Measurements from ENCODE around the gene ZBTB44. TPM values are rescaled to one million over a fixed set of nuclear protein-coding genes. Genes with fewer than 3 reads are reported as not detected.
A peak's percentile ranks its signal among the peaks of the same experiment; 100 is the strongest.
"Not testable (repeated sequence)": the region's sequence is repeated elsewhere in the genome, so short reads cannot be mapped to it uniquely, and the experiment has no call there.

The ZBTB44 gene
- total RNA-seq, 1 donor from 2014 or later = 55.1 TPM

DNA sequence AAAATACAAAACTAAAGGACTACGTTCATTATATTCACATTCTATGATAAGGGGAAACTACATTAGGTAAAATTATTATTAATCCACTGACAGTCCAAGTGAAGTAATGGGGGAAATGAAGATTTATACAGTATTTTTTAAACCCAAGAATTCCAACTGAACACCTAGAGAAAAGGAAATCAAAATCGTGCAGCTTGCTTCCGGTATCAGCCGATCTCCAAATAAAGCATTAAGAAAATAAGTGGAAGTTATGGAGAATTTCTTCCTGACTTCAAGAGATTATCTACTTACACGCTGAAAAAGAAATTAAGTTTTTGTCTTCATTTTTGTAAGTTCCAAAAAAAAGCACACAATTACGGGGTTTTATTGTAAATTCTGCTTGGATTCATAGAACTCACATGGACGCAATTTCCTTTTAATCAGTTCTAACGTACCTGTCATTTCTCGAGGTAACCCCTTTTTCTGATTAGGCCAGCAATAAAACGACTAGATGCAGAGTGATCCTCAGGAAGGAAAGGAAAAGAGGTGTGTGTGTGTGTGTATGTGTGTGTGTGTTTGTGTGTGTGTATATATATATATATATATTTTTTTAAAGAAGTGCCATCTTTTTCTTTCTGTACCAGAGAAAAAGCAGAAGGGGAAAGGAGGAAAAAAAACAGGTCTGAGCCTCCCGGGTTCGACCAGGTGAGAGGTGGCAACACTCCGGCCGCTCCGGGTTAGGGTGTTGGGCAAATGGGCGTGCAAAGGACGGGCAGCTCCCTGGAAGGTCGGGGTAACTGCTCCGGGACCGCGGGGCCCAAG is 1.1 kb downstream of the ZBTB44 start:
- DNase-seq (ENCODE audit: low spot score) = peak; percentile 8

DNA sequence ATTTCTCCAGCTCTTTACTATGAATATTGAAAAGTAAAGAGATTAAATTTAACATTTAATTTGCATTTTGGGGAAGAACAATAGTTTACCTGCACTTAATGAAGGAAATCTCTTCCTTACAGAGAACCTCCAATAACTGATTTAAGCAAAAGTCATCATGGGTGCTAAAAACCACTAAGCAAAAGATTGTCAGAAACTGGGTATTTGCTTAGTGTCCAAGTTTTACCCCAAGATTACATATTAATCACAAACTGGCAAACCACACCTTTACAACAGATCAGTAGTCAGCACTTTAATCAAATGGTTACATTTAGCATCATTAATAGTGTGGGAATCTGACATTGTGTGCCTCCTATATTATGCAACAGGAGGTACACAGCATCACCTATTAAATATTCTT is 2.7 kb downstream of the ZBTB44 start:
- no peak for DNase-seq (ENCODE audit: low spot score)

DNA sequence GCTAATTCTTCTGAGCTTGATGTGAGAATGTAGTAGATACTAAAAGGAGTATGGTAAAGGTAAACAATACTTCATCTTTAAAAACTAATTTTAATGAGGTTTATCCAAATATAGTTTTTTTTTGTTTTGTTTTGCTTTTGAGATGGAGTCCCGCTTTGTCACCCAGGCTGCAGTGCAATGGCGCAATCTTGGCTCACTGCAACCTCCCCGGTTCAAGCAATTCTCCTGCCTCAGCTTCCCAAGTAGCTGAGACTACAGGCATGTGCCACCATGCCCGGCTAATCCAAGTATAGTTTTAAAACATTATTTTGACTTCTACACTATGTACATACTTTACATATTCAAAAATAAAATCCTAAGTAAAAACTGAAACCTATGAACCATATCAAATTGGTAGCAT is 4.1 kb downstream of the ZBTB44 start:
- DNase-seq (ENCODE audit: low spot score) = no peak

DNA sequence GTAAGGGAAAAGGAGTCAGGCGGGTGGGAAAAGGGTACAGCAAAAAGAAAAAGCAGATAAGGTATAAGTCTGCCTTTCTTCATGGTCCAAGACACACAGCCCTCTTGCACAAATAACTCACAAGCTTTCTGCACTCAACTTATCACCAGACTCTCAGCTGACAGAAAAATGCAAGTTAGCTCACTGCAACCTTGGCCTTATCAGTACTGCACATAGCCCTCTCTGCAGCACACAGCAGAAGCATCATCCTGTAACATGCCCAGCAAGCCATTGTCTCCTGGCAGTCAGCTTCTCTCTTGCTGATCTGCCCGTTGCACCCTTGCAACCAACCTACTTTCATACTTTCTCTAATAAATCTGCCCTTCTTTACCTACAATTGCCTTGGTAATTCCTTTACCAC is 5.8 kb downstream of the ZBTB44 start:
- DNase-seq (ENCODE audit: low spot score) = peak; percentile 78

DNA sequence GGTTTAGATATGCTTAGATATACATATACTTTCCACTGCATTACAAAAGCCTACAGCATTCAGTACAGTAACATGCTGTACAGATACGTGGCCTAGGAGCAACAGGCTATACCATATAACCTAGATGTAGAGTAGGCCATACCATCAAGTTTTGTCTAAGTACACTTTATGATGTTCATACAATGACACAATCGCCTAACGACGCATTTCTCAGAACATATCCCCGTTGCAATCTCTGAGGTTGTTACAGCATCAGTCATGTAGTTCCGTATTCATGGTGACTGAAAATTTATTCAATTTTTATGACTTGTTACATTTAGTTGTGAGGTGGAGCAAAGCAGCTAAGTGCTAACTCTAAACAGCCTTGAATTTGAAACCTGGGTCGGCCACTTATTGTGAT is 6.7 kb downstream of the ZBTB44 start:
- DNase-seq (ENCODE audit: low spot score) = no peak

DNA sequence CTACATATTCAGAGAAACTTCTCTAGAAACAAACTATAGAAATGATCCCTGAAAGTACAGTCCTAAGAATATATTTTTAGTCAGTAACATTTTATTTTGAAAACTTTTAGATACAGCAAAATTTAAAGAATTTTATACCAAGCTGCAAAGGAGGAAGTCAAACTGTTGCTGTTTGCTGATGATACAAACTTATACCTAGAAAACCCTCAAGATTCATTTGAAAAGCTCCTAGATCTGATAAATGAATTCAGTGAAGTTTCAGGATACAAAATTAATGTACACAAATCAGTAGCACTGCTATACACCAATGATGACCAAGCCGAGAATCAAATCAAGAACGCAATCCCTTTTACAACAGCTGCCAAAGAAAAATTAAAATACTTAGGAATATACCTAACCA is 10.1 kb downstream of the ZBTB44 start:
- DNase-seq (ENCODE audit: low spot score) = no peak

DNA sequence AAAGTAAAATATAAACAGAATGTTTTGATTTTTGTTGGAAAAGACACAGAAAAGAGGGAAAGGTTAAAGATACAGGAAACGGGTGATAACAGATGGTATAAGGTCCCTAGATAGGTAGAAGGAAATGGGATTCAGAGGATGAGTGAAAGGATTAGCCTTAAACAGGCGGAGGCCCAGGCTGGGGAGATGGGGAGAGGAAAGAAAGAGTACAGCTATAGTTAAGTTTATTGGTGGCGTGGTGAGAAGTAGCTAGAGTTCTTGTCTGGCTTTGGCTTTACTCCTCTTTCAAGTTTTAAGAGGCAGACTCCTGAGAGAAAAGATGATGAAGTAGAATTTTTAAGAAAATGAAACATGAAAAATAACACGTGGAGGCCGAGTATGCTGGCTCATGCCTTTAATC is 13.7 kb downstream of the ZBTB44 start:
- peak; percentile 23 for DNase-seq (ENCODE audit: low spot score)

DNA sequence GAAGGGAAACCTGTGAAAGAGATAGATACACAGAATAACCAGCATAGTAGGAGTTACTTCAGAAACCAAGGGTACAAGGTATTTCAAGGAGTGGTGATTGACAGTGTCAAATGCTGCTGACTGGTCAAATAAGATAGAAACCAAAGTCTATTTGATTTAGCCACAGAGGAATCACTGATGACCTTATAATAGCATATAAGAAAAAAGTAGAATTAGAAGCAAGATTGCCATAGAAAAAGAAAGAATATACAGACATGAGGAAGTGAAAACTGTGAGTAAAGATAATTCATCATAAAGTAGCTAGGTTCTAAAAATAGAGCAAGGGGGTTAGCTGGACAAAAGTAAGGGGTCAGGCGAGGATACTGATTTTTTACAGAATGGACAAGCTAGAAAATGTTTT is 14.2 kb downstream of the ZBTB44 start:
- DNase-seq (ENCODE audit: low spot score) = no peak

DNA sequence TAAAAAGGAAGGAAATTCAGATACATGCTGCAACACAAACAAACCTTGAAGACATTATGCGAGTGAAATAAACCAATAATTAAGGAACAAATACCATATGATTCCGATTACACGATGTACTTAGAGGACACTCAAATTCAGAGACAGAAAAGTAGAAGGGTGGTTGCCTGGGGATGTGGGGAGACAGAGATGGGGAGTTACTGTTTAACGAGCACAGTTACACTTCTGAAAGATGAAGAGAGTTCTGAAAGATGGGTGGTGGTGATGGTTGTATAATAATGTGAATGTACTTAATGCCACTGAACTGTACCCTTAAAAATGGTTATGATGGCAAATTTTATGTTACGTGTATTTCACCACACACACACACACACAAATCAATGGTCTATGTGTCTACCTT is 14.7 kb downstream of the ZBTB44 start:
- no peak for DNase-seq (ENCODE audit: low spot score)

DNA sequence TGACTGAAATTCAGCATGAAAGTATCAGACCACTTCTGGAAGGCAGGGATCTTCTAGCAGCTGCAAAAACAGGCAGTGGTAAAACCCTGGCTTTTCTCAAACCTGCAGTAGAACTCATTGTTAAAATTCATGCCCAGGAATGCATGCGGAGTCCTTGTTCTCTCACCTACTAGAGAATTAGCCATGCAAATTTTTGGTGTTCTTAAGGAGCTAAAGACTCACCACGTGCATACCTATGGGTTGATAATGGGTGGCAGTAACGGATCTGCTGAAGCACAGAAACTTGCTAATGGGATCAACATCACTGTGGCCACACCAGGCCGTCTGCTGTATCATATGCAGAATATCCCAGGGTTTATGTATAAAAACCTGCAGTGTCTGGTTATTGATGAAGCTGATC is 19.1 kb downstream of the ZBTB44 start:
- DNase-seq (ENCODE audit: low spot score) = no peak

DNA sequence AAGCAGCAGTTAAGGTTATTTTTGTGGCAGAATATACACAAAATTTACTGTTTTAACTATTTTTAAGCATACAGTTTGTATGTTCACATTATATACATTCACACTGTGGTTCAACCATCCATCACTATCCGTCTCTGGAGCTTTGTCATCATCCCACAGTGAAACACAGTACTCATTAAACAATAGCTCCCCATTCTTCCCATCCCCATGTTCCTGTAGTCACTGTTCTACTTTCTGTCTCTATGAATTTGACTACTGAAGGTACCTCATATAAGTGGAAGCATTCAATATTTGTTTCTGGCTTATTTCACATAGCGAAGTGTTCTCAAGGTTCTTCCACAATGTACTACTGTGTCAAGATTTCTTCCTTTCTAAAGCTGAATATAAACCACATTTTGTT is 32.6 kb downstream of the ZBTB44 start:
- no peak for DNase-seq (ENCODE audit: low spot score)

DNA sequence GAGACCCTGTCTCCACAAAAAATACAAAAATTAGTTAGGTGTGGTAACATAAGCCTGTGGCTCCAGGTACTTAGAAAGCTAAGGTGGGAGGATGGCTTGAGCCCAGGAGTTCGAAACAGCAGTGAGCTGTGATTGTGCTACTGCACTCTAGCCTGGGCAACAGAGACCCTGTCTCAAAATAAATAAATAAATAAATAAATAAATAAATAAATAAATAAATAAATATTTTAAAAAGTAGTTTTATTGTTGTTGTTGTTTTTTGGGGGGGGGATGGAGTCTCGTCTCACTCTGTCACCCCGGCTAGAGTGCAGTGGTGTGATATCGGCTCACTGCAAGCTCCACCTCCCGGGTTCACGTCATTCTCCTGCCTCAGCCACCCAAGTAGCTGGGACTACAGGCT is 33.4 kb downstream of the ZBTB44 start:
- not testable (repeated sequence) for DNase-seq (ENCODE audit: low spot score)

DNA sequence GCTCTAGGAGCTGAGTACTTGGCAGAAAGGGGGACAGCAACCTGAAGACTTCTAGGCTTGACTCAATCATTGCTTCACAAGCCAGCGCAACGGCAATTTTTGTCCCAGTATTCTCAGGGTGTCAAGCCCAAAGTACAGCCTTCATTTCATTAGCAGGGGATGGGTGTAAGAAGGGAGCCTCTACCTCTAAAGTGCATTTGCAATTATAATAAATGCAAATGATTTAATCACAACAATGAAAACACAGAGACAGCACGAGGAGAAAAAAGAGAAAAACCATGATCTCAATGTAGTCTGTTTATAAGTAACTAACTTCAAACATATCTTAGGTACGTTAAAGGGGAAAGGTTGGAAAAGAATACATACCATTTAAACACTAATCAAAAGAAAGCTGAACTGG is 34.7 kb downstream of the ZBTB44 start:
- DNase-seq (ENCODE audit: low spot score) = no peak

DNA sequence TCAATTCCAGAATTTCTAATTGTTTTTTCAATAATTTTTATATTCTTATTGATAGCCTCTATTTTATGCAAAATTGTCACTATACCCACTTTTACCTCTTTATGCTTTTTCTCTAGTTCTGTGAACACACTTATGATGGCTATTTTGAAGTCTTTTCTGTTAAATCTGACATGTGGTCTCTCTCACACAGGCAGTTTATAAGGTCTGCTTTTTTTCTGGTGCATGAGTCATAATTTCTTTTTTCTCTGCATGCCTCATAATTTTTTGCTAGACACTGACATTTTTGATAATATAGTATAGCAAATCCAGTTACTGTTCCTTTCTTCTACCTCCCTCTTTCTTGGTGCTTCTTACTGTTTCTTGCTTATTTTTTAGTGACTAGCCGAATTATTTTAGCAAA is 36.0 kb downstream of the ZBTB44 start:
- DNase-seq (ENCODE audit: low spot score) = no peak

DNA sequence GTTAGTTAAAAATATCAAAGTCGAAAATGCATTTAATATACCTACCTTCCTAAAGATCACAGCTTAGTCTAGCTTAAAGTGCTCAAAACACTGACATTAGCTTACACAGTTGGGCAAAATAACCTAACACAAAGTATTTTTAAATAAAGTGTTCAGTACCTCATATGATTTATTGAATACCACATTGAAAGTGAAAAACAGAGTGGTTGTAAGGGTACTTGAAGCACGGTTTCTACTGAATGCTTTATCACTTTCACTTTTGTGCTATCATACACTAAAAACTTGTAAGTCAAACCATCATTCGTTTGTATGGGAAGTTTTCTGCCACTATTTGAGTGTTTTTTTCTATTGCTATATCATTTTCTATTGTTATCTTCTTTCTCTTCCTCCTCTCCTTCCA is 36.6 kb downstream of the ZBTB44 start:
- DNase-seq (ENCODE audit: low spot score) = no peak

DNA sequence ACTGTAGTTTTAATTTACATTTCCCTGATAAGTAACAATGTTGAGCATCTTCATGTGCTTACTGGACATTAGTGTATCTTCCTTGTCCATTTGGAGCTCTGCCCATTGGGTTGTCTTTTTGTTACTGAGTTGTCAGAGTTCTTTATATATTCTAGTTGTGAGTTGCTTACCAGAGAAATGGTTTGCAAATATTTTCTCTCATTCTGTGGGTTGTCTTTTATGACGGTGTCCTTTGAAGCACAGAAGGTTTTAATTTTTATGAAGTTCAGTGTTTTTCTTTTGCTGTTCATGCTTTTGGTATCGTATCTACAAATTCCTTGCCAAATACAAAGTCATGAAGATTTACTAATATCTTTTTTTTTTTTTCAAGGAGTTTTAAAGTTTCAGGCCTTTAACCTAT is 42.4 kb downstream of the ZBTB44 start:
- no peak for DNase-seq (ENCODE audit: low spot score)

DNA sequence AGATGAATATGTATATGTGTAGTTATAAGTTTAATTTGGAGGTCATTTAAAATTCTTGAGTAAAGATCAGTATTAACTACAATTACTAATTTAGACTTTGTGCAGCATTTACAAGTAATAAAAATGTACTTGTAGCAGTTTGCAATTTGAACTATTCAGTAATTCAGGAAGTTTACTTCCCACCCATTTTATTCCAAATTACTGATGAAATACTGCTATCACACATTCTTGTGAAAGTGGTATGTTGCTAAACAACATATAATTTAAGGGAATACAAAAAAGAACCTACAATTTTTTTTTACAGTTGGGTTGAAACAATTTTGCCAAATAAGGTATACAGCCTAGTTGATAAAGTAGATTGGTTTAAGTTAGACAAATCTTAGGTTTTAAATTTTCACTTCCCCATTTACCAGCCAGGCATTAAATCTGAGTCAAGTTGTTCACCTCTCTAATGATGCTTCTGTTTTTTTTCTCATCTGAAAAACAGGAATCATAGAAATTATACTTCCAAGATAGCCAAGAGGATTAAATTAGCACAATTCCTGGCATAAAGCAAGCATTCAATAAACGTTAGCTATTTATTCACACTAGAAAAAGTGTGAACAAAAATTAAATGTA is 45.3 kb downstream of the ZBTB44 start:
- DNase-seq (ENCODE audit: low spot score) = no peak

DNA sequence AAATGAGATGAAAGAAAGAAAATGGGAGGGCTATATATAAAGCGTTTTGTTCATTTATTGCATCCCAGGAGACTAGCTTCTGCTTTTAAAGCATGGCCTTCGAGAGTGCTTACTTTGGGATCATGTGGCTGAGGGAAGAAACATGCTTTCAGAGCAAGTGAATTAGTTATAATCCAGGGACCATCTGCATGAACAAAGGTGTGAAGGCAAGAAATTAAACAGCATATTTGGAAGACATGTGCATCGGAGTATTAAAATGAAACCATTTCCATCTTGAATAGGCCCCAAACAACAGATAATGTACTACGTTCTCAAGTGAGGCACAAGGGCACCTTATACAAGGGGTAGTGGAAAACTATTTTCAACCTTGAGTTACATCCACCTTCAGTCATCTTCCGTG is 51.4 kb downstream of the ZBTB44 start:
- no peak for DNase-seq (ENCODE audit: low spot score)

DNA sequence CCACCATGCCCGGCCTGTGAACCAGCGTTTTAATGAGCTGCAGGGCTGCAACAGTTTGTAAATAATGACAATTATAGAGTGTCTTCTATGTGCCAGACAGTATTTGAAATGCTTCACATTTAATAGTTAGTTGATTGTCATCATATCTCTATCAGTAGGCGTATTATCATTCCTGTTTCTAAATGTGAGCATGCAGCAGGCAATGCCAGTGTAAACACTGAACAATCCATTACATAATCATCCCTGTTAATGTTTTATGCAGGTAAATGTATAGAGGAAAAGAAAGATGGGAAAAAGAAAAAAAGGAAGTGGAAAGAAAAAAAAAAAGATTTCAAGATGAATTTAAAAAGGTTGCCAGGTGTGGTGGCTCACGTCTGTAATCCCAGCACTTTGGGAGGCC is 52.3 kb downstream of the ZBTB44 start:
- DNase-seq (ENCODE audit: low spot score) = no peak

DNA sequence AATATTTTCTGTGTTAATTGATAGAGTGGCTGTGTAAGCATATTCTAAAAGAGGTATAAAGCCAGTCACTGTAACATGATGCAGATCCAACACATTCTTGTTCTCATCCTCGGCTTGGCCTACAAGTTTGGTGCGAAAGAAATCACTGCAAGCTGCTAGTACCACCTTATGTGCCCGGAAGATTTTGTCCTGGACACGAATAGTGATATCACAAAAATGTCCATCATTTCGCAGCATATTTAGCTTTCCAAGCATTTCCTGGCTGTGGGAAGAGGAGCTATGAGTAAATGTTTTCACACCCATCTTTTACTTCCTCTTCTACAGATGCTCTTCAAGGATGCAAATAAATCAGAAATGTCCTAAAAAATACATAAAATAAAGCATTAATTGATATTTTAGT is 53.1 kb downstream of the ZBTB44 start:
- no peak for DNase-seq (ENCODE audit: low spot score)

DNA sequence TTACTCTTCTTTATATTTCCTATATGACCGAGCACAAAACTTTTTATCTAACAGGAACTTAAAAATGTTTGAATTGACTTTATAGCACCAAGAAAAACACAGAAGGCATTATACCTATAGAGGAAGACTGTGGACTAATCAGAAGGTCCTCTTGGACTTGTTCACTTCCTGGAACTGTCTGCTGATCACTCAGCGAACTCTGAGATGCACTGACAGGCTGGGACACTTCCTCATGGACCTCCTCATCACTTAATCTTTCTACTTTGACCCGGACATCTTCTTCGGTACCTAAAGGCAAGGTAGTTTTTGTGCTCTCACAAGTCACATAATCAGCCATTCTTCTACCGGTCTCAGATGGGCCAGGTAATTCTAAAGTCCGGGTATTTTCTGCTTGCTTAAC is 54.0 kb downstream of the ZBTB44 start:
- no peak for DNase-seq (ENCODE audit: low spot score)

DNA sequence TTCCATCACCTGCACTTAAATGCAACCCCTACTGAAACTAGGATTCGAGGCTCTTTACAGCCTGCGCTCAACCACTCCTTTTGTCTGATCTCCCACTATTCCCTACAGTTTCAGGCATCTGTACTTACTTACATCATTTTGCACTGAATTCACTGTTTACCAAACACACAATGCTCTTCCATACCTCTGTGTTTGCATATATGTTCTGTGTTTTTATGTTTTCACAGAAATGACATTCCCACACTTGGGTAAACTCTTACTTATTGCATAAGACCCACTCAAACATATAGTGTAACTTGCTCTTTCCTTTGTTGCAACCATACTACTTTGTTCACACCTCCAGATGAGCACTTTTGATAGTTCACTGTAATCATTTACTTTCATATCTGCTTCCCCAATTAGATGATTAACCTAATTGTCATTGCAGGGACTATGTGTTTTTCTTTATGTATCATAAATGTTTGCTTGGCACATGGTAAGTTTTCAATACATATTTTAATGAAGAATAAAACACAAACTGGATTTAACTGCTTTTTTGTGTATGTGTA is 54.6 kb downstream of the ZBTB44 start:
- no peak for DNase-seq (ENCODE audit: low spot score)

DNA sequence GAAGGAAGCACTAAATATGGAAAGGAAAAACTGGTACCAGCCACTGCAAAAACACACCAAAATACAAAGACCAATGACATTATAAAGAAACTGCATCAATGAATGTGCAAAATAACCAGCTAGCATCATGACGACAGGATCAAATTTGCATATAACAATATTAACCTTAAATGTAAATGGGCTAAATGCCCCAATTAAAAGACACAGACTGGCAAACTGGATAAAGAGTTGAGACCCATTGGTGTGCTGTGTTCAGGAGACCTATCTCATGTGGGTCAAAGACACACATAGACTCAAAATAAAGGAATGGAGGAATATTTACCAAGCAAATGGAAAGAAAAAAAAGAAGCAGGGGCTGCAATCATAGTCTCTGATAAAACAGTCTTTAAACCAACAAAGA is 63.0 kb downstream of the ZBTB44 start:
- not testable (repeated sequence) for DNase-seq (ENCODE audit: low spot score)

All from umbilical cord (tissue), 2 donors.